Kidney (tissue), 14 donors: ENCODE results near the gene TRAF3IP1. TPM values are rescaled to one million over a fixed set of nuclear protein-coding genes. Genes with fewer than 3 reads are reported as not detected.

Experiments
- DNase-seq, 5 donors: peaks; one replicate each; pipeline ENCODE4 v3.0.0-alpha.2; 2013 to 2020
- FAIRE-seq: peaks from 2 replicates; lab custom pipeline; 2012; peaks lifted over from hg19 to GRCh38; lab: Jason Lieb, UNC
- H3K27ac ChIP-seq, 2 donors: one replicate each; pipeline ENCODE4 v1.7.0; 2013; ENCODE audit warnings: low read depth in 2 of 2, low read length in 2 of 2, inconsistent platforms in 1 of 2
- H3K27me3 ChIP-seq: one replicate; pipeline ENCODE4 v1.7.1; 2013; ENCODE audit warnings: low read length, inconsistent platforms; ENCODE audit not compliant: control insufficient read depth, insufficient read depth
- H3K36me3 ChIP-seq, 3 donors: one replicate each; pipeline versions ENCODE4 v1.7.0 to v1.7.1; 2013; ENCODE audit warnings: low read length in 3 of 3, control low read depth in 1 of 3, inconsistent platforms in 1 of 3; ENCODE audit not compliant: insufficient read depth in 3 of 3, control insufficient read depth in 2 of 3
- H3K4me1 ChIP-seq, 3 donors: one replicate each; pipeline versions ENCODE4 v1.7.0 to v1.7.1; 2013; ENCODE audit warnings: low read length in 3 of 3, inconsistent platforms in 1 of 3, low read depth in 1 of 3; ENCODE audit not compliant: control insufficient read depth in 2 of 3, insufficient read depth in 2 of 3
- H3K4me3 ChIP-seq, 3 donors: one replicate each; pipeline versions ENCODE4 v1.7.0 to v1.8.1; 2013; ENCODE audit warnings: low read length in 3 of 3, control low read depth in 1 of 3, inconsistent platforms in 1 of 3
- H3K9ac ChIP-seq, 3 donors: one replicate each; pipeline versions ENCODE4 v1.7.0 to v1.7.1; 2013; ENCODE audit warnings: low read length in 3 of 3, control low read depth in 1 of 3, inconsistent platforms in 1 of 3
- H3K9me3 ChIP-seq, 3 donors: one replicate each; pipeline versions ENCODE4 v1.7.0 to v1.7.1; 2013; ENCODE audit warnings: low read length in 3 of 3, control low read depth in 1 of 3, inconsistent platforms in 1 of 3; ENCODE audit not compliant: control insufficient read depth in 2 of 3, insufficient read depth in 1 of 3
- intact Hi-C: fragments of 100-400 bp; cut with DNase I; formaldehyde crosslinking; loops from one replicate; pipeline ENCODE4 v1.11.1; 2022
- polyA plus RNA-seq: library from polyadenylated mRNA; stranded (reverse); fragments of 350-450 nt; fragmentation: Illumina TruSeq; extraction: RNeasy Lipid Tissue Mini Kit (QIAGEN cat#74804); gene quantifications from one replicate; pipeline ENCODE4 v1.2.3, GENCODE V29; 2014; ENCODE audit warnings: low read depth, low replicate concordance; ENCODE audit not compliant: insufficient read depth
- total RNA-seq: library from RNA; stranded (reverse); fragmentation: NEBNext Ultra II Directional; extraction: Animal tissue kit (Norgen Biotek cat#: 25700); gene quantifications from one replicate; pipeline ENCODE4 v1.2.1, GENCODE V29; 2021
- TF ChIP-seq, protein P1 (sequence below): IDR thresholded peaks from 3 replicates; pipeline ENCODE4 v1.5.1; 2012; ENCODE audit warnings: mild to moderate bottlenecking, moderate library complexity, borderline replicate concordance; ENCODE audit not compliant: insufficient read depth; ENCODE audit errors: extremely low read depth
- donor health status: control.
- donor health status: control.
- donor health status: control.
- donor health status: control.
- donor health status: control.
- donor health status: DM: yes; HTN: yes; CAD: no.
- donor health status: Normal renal cell carcinoma (clear cell type).

Gene TRAF3IP1
- total and polyA plus RNA-seq, 2 donors from 2014 or later, result 6.4 to 24.2 TPM

DNA sequence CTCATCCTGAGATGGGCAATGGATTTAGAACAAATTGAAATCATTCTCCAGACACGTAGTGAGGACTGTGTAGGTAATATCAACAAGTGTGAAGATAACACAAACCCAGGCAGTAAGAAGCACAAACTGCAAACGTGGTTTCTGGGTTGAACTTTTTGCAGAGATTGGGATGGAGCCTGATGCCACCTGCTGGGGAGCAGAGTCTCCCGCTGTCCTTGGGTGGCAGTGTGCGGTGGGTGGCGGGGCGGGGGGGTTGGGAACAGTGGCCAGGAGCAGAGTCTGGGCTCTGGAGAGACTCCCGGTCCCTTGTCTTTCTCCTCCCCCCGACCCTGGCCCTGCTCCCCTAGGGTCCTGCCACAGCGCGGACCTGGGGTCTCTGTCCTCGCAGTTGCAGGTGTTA lies 19.5 kb downstream of the TRAF3IP1 start:
- intact Hi-C loops, result no loop called here
- TF ChIP-seq, protein P1, sequence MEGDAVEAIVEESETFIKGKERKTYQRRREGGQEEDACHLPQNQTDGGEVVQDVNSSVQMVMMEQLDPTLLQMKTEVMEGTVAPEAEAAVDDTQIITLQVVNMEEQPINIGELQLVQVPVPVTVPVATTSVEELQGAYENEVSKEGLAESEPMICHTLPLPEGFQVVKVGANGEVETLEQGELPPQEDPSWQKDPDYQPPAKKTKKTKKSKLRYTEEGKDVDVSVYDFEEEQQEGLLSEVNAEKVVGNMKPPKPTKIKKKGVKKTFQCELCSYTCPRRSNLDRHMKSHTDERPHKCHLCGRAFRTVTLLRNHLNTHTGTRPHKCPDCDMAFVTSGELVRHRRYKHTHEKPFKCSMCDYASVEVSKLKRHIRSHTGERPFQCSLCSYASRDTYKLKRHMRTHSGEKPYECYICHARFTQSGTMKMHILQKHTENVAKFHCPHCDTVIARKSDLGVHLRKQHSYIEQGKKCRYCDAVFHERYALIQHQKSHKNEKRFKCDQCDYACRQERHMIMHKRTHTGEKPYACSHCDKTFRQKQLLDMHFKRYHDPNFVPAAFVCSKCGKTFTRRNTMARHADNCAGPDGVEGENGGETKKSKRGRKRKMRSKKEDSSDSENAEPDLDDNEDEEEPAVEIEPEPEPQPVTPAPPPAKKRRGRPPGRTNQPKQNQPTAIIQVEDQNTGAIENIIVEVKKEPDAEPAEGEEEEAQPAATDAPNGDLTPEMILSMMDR, result peak; percentile 24
- H3K4me1 ChIP-seq, result no peaks in the 10 kb centered on the region
- no peak overlapping the region for H3K9ac ChIP-seq
- H3K27me3 ChIP-seq, result no peaks in the 10 kb centered on the region
- H3K36me3 ChIP-seq, result peaks cover 0 to 6% (median 2%) of the 10 kb centered on the region in 3 donors
- H3K9me3 ChIP-seq, result no peaks in the 10 kb centered on the region
- H3K27ac ChIP-seq, result no peak overlapping the region
- no peak for FAIRE-seq
- no peak for DNase-seq
- H3K4me3 ChIP-seq, result no peak overlapping the region

DNA sequence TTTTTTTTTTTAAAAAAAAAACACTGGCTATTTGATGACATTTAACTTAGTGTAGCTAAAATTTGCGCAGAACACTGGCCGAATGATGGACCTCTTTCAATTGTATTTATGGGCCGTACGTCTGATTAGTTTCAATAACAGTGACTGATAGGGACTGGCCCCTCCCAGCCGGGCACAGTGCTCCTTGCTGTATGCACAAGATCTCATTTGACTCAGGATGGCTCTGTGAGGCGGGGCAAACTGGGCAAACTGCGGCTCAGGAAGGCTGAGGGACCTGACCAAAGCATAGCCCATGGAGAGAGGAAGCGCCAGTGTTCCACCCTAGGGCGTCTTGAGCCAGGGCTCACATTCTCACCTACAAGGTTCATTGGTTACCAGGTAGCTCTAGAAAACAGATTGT lies 21.2 kb downstream of the TRAF3IP1 start:
- Histone ChIP-seq H3K4me1 (no peaks in the 10 kb centered on the region), H3K9ac (no peak overlapping the region), H3K27me3 (no peaks in the 10 kb centered on the region), H3K27ac (no peak overlapping the region), H3K9me3 (no peaks in the 10 kb centered on the region), H3K36me3 (peaks cover 0 to 5% (median 0%) of the 10 kb centered on the region in 3 donors), H3K4me3 (no peak overlapping the region)
- TF ChIP-seq, protein P1, result no peak
- DNase-seq (no peak), FAIRE-seq (no peak)
- intact Hi-C loops, result no loop called here

DNA sequence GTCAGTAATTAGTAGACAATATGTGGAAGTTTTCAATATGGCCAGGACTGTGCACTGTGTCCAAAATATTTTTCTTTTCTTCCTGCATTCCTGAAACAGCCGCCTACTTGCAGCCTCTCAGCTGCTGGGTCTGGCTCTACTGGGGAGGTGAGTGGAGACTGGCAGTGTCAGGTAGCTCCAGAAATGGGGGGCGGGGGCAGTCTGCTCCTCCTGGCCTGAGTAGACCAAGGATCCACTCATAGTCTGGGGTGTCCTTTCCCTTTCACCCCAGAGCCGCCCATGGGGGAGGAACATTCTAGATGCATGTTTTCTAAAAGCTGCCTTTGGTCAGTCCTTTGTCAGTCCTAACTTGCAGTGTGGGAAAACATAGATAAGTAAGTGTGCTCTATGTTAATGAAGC lies 23.7 kb downstream of the TRAF3IP1 start:
- Histone ChIP-seq H3K9ac (no peak overlapping the region), H3K27ac (no peak overlapping the region), H3K36me3 (peaks cover 0 to 9% (median under 1%) of the 10 kb centered on the region in 3 donors), H3K4me3 (no peak overlapping the region), H3K9me3 (no peaks in the 10 kb centered on the region), H3K27me3 (no peaks in the 10 kb centered on the region), H3K4me1 (no peaks in the 10 kb centered on the region)
- TF ChIP-seq, protein P1, result no peak
- intact Hi-C loops, result no loop called here
- no peak for FAIRE-seq
- no peak for DNase-seq

DNA sequence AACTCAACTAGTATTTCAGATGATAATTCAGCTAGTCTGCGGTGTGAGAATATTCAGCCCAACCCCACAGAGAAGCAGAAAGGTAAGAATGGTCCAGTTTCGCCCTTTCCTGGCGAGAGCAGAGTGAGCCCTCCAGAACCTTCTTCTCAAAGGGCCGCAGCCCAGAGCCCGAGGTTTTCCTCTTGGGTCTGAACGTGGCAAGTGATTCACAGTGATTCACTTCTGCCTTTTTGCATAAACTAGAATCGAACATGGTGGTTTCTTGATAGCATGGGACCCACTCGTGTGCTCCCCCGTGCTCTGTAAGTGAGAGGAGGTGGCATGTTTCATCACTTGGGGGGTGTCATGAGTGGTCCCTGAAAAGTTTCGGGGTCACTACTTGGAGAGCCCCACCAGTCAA lies 24.2 kb downstream of the TRAF3IP1 start:
- FAIRE-seq (no peak), DNase-seq (no peak)
- no peaks in the 10 kb centered on the region for H3K9me3 ChIP-seq
- no peak overlapping the region for H3K4me3 ChIP-seq
- H3K9ac ChIP-seq, result no peak overlapping the region
- intact Hi-C loops, result no loop called here
- TF ChIP-seq, protein P1, result no peak
- no peaks in the 10 kb centered on the region for H3K27me3 ChIP-seq
- H3K27ac ChIP-seq, result no peak overlapping the region
- H3K4me1 ChIP-seq, result no peaks in the 10 kb centered on the region
- H3K36me3 ChIP-seq, result peaks cover 0 to 13% (median 3%) of the 10 kb centered on the region in 3 donors
